Measurements from ENCODE around the gene METTL5. TPM values are rescaled to one million over a fixed set of nuclear protein-coding genes. Genes with fewer than 3 reads are reported as not detected.

The METTL5 gene
- total RNA-seq, 4 donors from 2014 or later = 52.4 to 140 (median 86.7) TPM

DNA sequence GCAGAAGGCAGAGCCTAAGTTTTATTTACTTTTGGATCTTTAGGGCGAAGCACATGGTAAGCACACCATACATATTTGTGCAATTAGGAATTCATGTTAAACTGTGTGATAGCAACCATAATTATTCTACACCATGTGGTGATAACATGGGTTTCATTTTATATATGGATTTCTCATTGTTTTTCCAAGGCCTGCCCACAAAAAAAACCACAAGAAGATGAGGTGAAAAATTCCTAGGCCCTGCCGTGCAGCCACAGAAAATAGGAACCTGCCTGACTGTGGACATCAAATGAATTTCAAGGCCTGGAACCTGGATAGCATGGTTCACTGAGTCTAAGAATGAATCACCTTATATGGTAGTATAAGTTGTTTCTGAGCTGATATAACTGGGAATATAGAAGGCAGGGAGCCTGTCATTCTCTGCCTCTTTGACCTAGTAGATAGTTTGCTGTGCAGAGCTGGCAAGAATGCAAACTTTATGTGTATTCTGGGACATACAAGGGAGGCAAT is 48.4 kb downstream of the METTL5 start:
- TF ChIP-seq, protein P1, sequence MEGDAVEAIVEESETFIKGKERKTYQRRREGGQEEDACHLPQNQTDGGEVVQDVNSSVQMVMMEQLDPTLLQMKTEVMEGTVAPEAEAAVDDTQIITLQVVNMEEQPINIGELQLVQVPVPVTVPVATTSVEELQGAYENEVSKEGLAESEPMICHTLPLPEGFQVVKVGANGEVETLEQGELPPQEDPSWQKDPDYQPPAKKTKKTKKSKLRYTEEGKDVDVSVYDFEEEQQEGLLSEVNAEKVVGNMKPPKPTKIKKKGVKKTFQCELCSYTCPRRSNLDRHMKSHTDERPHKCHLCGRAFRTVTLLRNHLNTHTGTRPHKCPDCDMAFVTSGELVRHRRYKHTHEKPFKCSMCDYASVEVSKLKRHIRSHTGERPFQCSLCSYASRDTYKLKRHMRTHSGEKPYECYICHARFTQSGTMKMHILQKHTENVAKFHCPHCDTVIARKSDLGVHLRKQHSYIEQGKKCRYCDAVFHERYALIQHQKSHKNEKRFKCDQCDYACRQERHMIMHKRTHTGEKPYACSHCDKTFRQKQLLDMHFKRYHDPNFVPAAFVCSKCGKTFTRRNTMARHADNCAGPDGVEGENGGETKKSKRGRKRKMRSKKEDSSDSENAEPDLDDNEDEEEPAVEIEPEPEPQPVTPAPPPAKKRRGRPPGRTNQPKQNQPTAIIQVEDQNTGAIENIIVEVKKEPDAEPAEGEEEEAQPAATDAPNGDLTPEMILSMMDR (IDR thresholded peaks at IDR 0.05; ENCODE audit: low read depth) = no peak

DNA sequence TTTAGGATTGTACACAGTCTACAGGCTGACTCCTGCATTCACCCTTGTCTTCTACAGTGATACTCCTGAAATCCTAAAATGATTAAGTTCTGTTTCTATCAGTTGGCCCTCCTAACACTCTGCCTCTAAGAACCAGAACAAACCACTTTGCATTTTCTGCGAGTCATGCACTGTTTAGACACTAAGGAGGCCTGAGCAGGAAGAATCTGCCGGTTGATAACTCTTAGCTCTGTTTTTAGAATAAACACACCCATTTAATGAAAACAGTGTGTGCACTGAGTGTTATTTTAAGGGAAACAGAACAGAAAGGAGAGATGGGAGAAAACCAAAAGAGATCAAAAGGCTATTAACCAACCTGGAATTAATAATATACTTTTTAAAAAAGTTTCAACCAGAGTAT is 48.9 kb downstream of the METTL5 start:
- TF ChIP-seq, protein P1 (IDR thresholded peaks at IDR 0.05; ENCODE audit: low read depth) = no peak

DNA sequence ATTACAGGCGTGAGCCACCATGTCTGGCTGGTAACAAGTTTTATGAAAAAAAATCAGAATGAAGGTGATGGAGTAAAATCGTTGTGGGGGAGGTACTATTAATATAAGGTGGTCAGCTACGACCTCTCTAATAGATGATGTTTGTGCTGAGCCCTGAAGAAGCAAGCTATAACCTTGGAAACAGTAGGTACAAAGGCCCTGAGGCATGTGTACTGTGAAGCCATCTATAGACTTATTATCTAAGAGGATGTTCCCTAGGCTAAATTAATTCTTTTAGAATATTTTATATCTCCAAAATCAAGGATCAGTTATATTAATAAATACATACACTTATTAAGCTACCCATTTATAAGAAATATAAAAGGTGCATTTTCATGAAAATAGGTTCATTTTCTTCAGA is 49.4 kb downstream of the METTL5 start:
- TF ChIP-seq, protein P1 (IDR thresholded peaks at IDR 0.05; ENCODE audit: low read depth) = no peak

DNA sequence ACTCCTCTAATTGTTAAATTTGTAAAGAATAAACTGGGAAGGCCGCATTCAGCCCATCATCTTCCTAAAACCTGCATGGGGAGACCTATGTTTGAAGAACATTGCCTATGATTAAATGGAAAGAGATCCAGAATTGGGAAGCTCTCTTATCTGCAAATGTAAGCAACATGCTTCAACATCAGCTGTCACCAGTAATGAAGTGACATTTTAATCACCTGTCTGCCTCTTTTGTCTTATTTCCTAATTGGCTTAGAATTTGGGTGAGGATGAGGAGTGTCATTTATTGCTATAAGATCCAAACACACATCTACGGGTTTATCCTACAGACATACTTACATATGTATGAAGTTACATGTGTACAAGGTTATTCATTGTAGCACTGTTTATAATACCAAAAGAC is 52.1 kb downstream of the METTL5 start:
- TF ChIP-seq, protein P1 (IDR thresholded peaks at IDR 0.05; ENCODE audit: low read depth) = no peak

DNA sequence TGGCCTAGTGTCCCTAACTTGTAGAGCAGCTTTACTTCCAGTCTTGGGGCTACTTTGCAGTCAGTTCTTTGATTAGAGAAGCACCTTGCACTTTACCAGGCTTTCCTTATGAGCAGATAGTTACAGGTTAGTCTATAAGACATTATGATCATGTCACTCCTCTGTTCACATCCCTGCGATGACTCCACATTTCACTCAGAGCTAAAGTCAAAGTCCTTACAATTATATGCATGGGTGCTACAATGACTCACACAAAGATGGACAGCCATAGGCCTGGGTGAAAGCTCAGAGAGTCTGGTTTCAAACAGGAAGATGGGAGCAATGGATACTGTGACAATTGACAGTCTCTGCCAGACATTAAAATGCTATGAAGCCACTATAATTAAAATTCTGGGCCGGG is 53.1 kb downstream of the METTL5 start:
- TF ChIP-seq, protein P1 (IDR thresholded peaks at IDR 0.05; ENCODE audit: low read depth) = no peak

DNA sequence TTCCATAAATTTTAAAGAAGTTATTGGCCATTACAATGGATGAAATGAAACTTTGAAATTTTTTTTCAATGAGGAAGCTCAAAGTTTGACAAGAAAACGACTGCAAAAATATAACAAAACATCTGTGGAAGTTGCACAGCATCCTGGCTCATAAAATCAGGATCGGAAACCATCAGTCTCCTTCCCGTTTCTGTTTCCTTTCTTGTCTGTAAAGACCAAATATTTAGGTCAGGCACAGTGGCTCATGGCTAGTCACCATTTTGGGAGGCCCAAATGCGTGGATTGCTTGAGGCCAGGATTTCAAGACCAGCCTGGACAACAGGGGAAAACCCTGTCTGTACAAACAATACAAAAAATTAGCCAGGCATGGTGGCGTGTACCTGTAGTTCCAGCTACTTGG is 53.7 kb downstream of the METTL5 start:
- TF ChIP-seq, protein P1 (IDR thresholded peaks at IDR 0.05; ENCODE audit: low read depth) = no peak

DNA sequence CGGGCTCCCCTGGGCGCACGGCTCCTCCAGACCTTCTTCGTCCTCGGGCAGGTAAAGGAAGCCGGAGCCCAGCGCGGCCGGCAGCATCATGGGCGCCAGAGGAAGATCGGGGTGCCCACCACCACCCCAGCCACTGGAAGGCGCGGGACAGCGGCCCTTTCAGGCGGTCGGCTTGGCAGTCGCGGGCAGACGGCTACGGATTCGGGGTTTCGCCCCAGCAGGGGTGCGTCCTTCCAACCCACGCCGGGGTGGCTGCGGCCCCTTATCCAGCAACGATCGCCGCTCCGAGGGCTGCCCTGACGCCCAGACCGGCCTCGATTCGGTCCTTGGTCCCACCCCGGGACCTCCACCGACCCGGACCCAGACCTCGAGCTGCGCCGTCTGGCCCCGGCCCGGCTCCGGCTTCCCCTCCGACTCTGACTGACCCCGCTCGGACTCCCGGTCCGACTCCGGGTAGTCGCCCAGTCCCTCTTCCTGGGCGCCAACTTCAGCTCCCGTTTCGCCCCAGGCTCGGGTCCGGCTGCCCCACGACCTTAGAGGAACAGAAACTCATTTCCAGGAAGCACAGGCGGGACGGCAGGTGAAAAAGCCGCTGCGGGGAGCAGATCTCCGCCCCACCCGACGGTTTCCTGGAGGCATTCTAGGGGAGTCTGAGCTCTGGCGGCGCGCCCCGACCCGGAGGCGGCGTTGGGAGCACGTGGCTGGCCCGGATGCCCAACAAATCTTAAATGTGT is 56.3 kb downstream of the METTL5 start:
- TF ChIP-seq, protein P1 (IDR thresholded peaks at IDR 0.05; ENCODE audit: low read depth) = no peak
